Astrocyte of the cerebellum (primary cell): Measurements from ENCODE around the gene DRAM1.
A peak's percentile ranks its signal among the peaks of the same experiment; 100 is the strongest.
"Not testable (repeated sequence)": the region's sequence is repeated elsewhere in the genome, so short reads cannot be mapped to it uniquely, and the experiment has no call there.

Source experiments
- DNase-seq: peaks from one replicate; pipeline ENCODE4 v3.0.0-alpha.2; 2011; ENCODE audit warnings: low read depth
- H3K4me3 ChIP-seq: 2 replicates; pipeline ENCODE4 v1.5.1; 2011; ENCODE audit warnings: mild to moderate bottlenecking, low read depth, low read length, moderate library complexity
- CTCF ChIP-seq: IDR thresholded peaks from 2 replicates; pipeline ENCODE4 v1.5.1; 2012; ENCODE audit warnings: low read length, low read depth, moderate library complexity, mild to moderate bottlenecking; ENCODE audit errors: missing control alignments
- in situ Hi-C: cut with HindIII; loops from 2 replicates; pipeline ENCODE4 v1.10.0; 2017; ENCODE audit warnings: low sequenced_read_pairs

The DRAM1 gene

GRCh38 chr12:101875162-101875561, 2.2 kb upstream of the DRAM1 start:
- H3K4me3 ChIP-seq = no peak overlapping the region
- DNase-seq = no peak
- TF ChIP-seq CTCF = no peak
- in situ Hi-C loops = no loop called here

- in situ Hi-C loops = no loop called here
- DNase-seq = no peak
- no peak for TF ChIP-seq CTCF
- H3K4me3 ChIP-seq = peak overlapping the region; percentile 61
Observed at GRCh38 chr12:101876322-101876860, 989 bp upstream of the DRAM1 start.

- H3K4me3 ChIP-seq = peak overlapping the region; percentile 61
- DNase-seq = no peak
- in situ Hi-C loops = no loop called here
- no peak for TF ChIP-seq CTCF
Observed at GRCh38 chr12:101877806-101878242, 444 bp downstream of the DRAM1 start.

GRCh38 chr12:101878243-101878821, 952 bp downstream of the DRAM1 start:
- H3K4me3 ChIP-seq = peak overlapping the region; percentile 61
- in situ Hi-C loops = no loop called here
- no peak for TF ChIP-seq CTCF
- DNase-seq = no peak

- TF ChIP-seq CTCF = no peak
- no peak overlapping the region for H3K4me3 ChIP-seq
- in situ Hi-C loops = no loop called here
- DNase-seq = no peak
Observed at GRCh38 chr12:101880769-101881168, 3.4 kb downstream of the DRAM1 start.

GRCh38 chr12:101881228-101881627, 3.8 kb downstream of the DRAM1 start:
- in situ Hi-C loops = no loop called here
- no peak for DNase-seq
- no peak overlapping the region for H3K4me3 ChIP-seq
- TF ChIP-seq CTCF = no peak

GRCh38 chr12:101884174-101884573, 6.8 kb downstream of the DRAM1 start:
- in situ Hi-C loops = no loop called here
- no peak overlapping the region for H3K4me3 ChIP-seq
- DNase-seq = no peak
- no peak for TF ChIP-seq CTCF

GRCh38 chr12:101884781-101885340, 7.5 kb downstream of the DRAM1 start:
- H3K4me3 ChIP-seq, in situ Hi-C loops, DNase-seq: not testable (repeated sequence)
